ENCODE results near the gene RASA3.

Gene RASA3

GRCh38 chr13:114019367-114019766 is 113.1 kb downstream of the RASA3 start:
- DNase-seq (ENCODE audit: low spot score): peak; percentile 52

- DNase-seq (ENCODE audit: low spot score): no peak
These were observed 113.9 kb downstream of the RASA3 start for GRCh38 chr13:114018461-114019055.

DNA sequence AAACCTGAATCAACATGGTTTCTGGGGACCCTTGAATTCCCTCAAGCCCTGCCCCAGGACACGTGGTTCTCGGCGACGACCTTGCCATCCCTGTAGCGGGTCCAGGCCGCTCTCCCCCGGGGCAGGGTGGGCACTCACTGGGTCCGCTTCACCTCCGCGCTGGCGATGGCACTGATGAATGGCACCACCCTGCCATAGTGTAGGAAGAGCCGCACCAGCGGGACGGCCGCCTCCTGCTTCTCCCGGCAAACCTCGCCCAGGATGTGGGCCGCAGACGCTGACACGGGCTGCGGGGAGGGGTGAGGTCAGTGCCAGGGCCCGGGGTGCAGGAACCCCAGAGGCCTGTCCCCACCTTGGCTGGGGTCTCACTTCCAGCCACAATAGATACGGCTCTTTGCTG is 114.5 kb downstream of the RASA3 start:
- no peak for DNase-seq (ENCODE audit: low spot score)

GRCh38 chr13:114017028-114017630 is 115.3 kb downstream of the RASA3 start:
- no peak for DNase-seq (ENCODE audit: low spot score)

- DNase-seq (ENCODE audit: low spot score): no peak
These were observed 115.9 kb downstream of the RASA3 start for GRCh38 chr13:114016321-114017027.

- DNase-seq (ENCODE audit: low spot score): no peak
These were observed 116.5 kb downstream of the RASA3 start for GRCh38 chr13:114015969-114016295.

DNA sequence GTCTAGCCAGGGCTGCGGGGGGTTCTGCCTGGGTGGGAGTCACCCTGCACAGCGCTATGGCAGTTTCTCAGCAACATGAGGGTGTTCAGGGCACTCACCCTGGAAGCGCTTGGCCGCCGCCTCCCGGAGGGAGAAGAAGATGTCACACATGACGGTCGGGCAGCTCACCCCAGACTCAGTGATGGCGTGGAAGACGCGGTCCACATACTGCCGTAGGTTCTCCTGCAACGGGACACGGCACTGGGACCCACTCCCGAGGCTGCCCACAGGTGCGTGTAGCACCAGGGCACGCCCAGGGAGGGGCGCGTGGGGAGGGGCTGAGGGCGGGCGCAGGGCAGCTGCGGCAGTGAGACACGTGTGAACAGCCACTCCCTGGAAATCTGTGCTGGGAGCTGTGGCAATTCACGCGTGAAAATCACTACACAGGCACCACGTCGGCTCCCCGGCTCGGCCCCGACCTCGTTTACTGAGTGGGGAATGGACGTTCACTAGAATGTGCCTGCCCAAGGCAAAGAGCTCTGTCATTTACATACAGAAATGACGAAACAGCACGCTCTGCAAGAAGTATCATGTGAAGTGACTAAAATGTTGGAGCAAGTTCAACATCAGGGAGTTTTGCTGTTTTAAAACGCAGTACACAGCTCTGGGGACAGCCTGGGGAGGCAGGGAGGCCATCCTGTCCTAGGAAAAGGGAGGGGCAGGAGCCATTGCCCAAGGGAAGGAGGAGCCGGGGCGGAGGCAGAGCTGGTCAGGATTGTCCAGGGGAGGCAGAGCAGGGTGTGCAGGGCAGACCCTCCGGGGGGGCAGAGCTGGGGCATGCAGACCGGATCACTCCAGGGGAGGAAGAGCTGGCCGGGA is 117.1 kb downstream of the RASA3 start:
- DNase-seq (ENCODE audit: low spot score): no peak

DNA sequence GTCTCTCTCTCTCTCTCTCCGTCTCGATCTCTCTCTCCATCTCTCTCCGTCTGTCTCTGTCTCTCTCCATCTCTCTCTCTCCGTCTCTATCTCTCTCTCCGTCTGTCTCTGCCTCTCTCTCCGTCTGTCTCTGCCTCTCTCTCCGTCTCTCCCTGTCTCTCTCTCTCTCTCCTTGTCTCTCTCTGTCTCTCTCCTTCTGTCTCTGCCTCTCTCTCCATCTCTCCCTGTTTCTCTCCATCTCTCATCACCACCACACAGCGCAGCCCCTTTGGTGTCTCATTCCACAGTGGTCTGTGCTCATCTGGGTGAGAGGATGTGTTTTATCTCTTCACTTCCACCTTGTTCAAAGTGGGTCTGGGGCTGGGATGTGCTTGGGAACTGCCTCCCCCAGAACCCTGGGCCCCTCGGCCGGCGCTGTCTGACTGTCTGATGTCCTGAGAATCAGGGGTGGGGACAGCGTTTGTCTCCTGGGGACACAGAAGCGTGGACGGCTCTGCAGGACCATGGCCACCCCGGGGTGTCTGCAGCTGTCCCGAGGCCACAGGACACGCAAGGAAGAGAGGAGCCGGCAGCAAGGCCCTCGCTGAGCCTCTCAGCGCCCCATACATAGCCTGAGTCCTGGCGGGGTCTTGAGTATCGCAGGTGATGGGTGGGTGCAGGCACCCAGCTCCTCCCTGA is 118.3 kb downstream of the RASA3 start:
- DNase-seq (ENCODE audit: low spot score): no peak

DNA sequence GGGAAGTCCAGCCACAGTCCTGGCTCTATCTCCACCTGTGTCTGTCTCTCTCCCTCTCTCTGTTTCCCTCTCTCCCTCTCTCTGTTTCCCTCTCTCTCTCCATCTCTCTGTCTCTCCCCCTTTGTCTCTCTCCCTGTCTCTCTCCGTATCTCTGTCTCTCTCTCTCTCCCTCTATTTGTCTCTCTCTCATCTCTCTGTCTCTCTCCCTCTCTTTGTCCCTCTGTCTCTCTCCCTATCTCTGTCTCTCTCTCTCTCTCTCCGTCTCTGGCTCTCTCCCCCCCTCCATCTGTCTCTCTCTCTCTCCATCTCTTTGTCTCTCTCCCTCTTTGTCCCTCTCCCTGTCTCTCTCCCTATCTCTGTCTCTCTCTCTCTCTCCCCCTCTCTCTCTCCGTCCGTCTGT is 119.1 kb downstream of the RASA3 start:
- no peak for DNase-seq (ENCODE audit: low spot score)

- no peak for DNase-seq (ENCODE audit: low spot score)
These were observed 119.5 kb downstream of the RASA3 start for GRCh38 chr13:114012921-114013320.

GRCh38 chr13:114012141-114012540 is 120.3 kb downstream of the RASA3 start:
- DNase-seq (ENCODE audit: low spot score): no peak

- no peak for DNase-seq (ENCODE audit: low spot score)
These were observed 121.2 kb downstream of the RASA3 start for GRCh38 chr13:114011226-114011625.

- no peak for DNase-seq (ENCODE audit: low spot score)
These were observed 121.9 kb downstream of the RASA3 start for GRCh38 chr13:114010401-114011101.

GRCh38 chr13:114009590-114010400 is 122.6 kb downstream of the RASA3 start:
- DNase-seq (ENCODE audit: low spot score): no peak

- no peak for DNase-seq (ENCODE audit: low spot score)
These were observed 123.3 kb downstream of the RASA3 start for GRCh38 chr13:114008964-114009589.

GRCh38 chr13:114007566-114007965 is 124.9 kb downstream of the RASA3 start:
- DNase-seq (ENCODE audit: low spot score): no peak

- DNase-seq (ENCODE audit: low spot score): no peak
These were observed 127.2 kb downstream of the RASA3 start for GRCh38 chr13:114005206-114005724.

DNA sequence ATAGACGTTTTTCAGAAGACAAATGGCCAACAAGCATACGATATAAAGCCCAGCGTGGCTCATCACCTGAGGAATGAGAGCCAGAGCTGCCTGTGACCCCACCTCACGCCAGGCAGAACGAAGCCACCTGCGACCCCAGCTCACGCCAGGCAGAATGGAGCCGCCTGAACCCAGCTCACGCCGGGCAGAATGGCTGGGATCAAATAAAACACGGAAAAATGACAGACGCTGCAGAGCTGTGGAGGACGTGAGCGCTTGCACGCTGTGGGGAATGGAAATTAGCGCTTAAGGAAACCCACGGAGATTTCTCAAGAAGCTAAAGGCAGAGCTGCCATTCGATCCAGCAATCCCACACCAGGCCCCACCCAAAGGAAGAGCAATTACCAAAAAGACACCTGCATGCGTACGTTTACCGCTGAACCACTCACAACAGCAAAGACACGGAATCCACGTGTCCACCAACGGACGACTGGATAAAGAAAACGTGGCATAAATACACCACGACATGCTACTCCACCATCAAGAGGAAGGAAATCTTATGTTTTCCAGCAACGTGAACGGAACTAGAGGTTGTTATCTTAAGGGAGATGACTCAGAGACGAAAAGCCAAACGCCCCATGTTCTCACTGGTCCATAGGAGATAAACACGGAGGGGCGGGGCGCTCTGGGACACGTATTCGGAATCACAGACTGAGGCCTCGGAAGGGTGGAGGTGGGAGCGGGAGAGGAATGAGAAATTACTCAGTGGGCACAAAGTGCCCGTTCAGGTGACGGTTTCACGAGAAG is 127.8 kb downstream of the RASA3 start:
- peak; percentile 75 for DNase-seq (ENCODE audit: low spot score)

- no peak for DNase-seq (ENCODE audit: low spot score)
These were observed 129.6 kb downstream of the RASA3 start for GRCh38 chr13:114002771-114003321.
